ENCODE data around the gene DSTYK. TPM values are rescaled to one million over a fixed set of nuclear protein-coding genes. Genes with fewer than 3 reads are reported as not detected.
A peak's percentile ranks its signal among the peaks of the same experiment; 100 is the strongest.

DSTYK gene
- total and polyA plus RNA-seq, 7 experiments from 2014 or later = 6.4 to 18.5 (median 11.8) TPM

GRCh38 chr1:205205055-205205454 lies 6.4 kb downstream of the DSTYK start:
- H3K27me3 Mint-ChIP-seq = no peaks in the 10 kb centered on the region
- ATAC-seq (no peak), DNase-seq (no peak)
- H3K4me1 Mint-ChIP-seq = peaks cover 37 to 74% (median 61%) of the 10 kb centered on the region in 7 donors
- ChIA-PET POLR2A (interaction anchor here (1.1 kb wide), 1 partner anchor 23 kb away, joined by 3 read pairs; the partner anchor contains the start of gene TMCC2), CTCF (no interaction called here)
- Histone ChIP-seq H3K27me3 (ENCODE audit: control insufficient read depth in 2 of 2, insufficient read depth in 2 of 2, low read length in 2 of 2) (no peaks in the 10 kb centered on the region), H3K36me3 (ENCODE audit: control insufficient read depth in 2 of 3, insufficient read depth in 3 of 3, low read length in 3 of 3) (no peaks in the 10 kb centered on the region), H3K27ac (ENCODE audit: low read depth, low read length) (no peak overlapping the region), H3K4me3 (ENCODE audit: low read length) (no peak overlapping the region), H3K9me3 (ENCODE audit: control insufficient read depth in 2 of 3, low read length in 3 of 3) (no peaks in the 10 kb centered on the region), H3K4me1 (ENCODE audit: control insufficient read depth in 2 of 2, insufficient read depth in 2 of 2, low read length in 2 of 2) (peaks cover 2 to 7% of the 10 kb centered on the region in 2 donors)
- no peaks in the 10 kb centered on the region for H3K9me3 Mint-ChIP-seq
- H3K36me3 Mint-ChIP-seq = peaks cover 0 to 3% (median 0%) of the 10 kb centered on the region in 5 donors
- intact Hi-C loops (cut with micrococcal nuclease) = no loop called here
- peak overlapping the region in 1 of 9 donors; percentile 73 for H3K27ac Mint-ChIP-seq
- peak overlapping the region in 1 of 10 donors; percentile 55 for H3K4me3 Mint-ChIP-seq

- Histone ChIP-seq H3K9me3 (ENCODE audit: control insufficient read depth in 2 of 3, low read length in 3 of 3) (no peaks in the 10 kb centered on the region), H3K4me1 (ENCODE audit: control insufficient read depth in 2 of 2, insufficient read depth in 2 of 2, low read length in 2 of 2) (peaks cover 6 to 12% of the 10 kb centered on the region in 2 donors), H3K36me3 (ENCODE audit: control insufficient read depth in 2 of 3, insufficient read depth in 3 of 3, low read length in 3 of 3) (no peaks in the 10 kb centered on the region), H3K27me3 (ENCODE audit: control insufficient read depth in 2 of 2, insufficient read depth in 2 of 2, low read length in 2 of 2) (no peaks in the 10 kb centered on the region), H3K27ac (ENCODE audit: low read depth, low read length) (no peak overlapping the region), H3K4me3 (ENCODE audit: low read length) (no peak overlapping the region)
- ChIA-PET CTCF (no interaction called here), POLR2A (interaction anchor here (1.1 kb wide), 1 partner anchor 24 kb away, joined by 3 read pairs; the partner anchor contains the start of gene TMCC2)
- ATAC-seq (no peak), DNase-seq (no peak)
- intact Hi-C loops (cut with micrococcal nuclease) = no loop called here
- no peaks in the 10 kb centered on the region for H3K27me3 Mint-ChIP-seq
- H3K9me3 Mint-ChIP-seq = no peaks in the 10 kb centered on the region
- H3K27ac Mint-ChIP-seq = peak overlapping the region in 3 of 9 donors; percentile 1 to 32 (median 7)
- H3K36me3 Mint-ChIP-seq = peaks cover 0 to 6% (median 0%) of the 10 kb centered on the region in 5 donors
- H3K4me1 Mint-ChIP-seq = peaks cover 40 to 74% (median 61%) of the 10 kb centered on the region in 7 donors
- H3K4me3 Mint-ChIP-seq = peak overlapping the region in 3 of 10 donors; percentile 2 to 38 (median 12)
These were observed 7.0 kb downstream of the DSTYK start for GRCh38 chr1:205204552-205204951.

- Histone ChIP-seq H3K27me3 (ENCODE audit: control insufficient read depth in 2 of 2, insufficient read depth in 2 of 2, low read length in 2 of 2) (no peaks in the 10 kb centered on the region), H3K27ac (ENCODE audit: low read depth, low read length) (no peak overlapping the region), H3K4me1 (ENCODE audit: control insufficient read depth in 2 of 2, insufficient read depth in 2 of 2, low read length in 2 of 2) (peaks cover 8 to 16% of the 10 kb centered on the region in 2 donors), H3K4me3 (ENCODE audit: low read length) (no peak overlapping the region), H3K9me3 (ENCODE audit: control insufficient read depth in 2 of 3, low read length in 3 of 3) (no peaks in the 10 kb centered on the region), H3K36me3 (ENCODE audit: control insufficient read depth in 2 of 3, insufficient read depth in 3 of 3, low read length in 3 of 3) (no peaks in the 10 kb centered on the region)
- peak overlapping the region in 7 of 9 donors; percentile 3 to 84 (median 26) for H3K27ac Mint-ChIP-seq
- peaks cover 0 to 28% (median 17%) of the 10 kb centered on the region in 5 donors for H3K36me3 Mint-ChIP-seq
- no peaks in the 10 kb centered on the region for H3K27me3 Mint-ChIP-seq
- CTCF ChIA-PET = interaction anchor here (0.6 to 1.4 kb wide), 3 partner anchors 30 to 126 kb away, joined by 3 to 4 read pairs (median 3); no protein-coding TSS in a partner anchor
- H3K4me3 Mint-ChIP-seq = peak overlapping the region; percentile 38 to 72 (median 59)
- no peak for DNase-seq
- intact Hi-C loops (cut with micrococcal nuclease) = loop anchor here in 1 of 2 donors (1.0 kb wide), 1 partner anchor 11 kb away; the partner anchor contains the start of gene DSTYK
- ATAC-seq = no peak
- POLR2A ChIA-PET = no interaction called here
- peaks cover 0 to 4% (median 0%) of the 10 kb centered on the region in 11 donors for H3K9me3 Mint-ChIP-seq
- H3K4me1 Mint-ChIP-seq = peaks cover 40 to 73% (median 62%) of the 10 kb centered on the region in 7 donors
These were observed 11.6 kb downstream of the DSTYK start for GRCh38 chr1:205199931-205200299.

- Histone ChIP-seq H3K4me3 (ENCODE audit: low read length) (no peak overlapping the region), H3K27ac (ENCODE audit: low read depth, low read length) (no peak overlapping the region), H3K27me3 (ENCODE audit: control insufficient read depth in 2 of 2, insufficient read depth in 2 of 2, low read length in 2 of 2) (no peaks in the 10 kb centered on the region), H3K9me3 (ENCODE audit: control insufficient read depth in 2 of 3, low read length in 3 of 3) (no peaks in the 10 kb centered on the region), H3K4me1 (ENCODE audit: control insufficient read depth in 2 of 2, insufficient read depth in 2 of 2, low read length in 2 of 2) (peaks cover 8 to 16% of the 10 kb centered on the region in 2 donors), H3K36me3 (ENCODE audit: control insufficient read depth in 2 of 3, insufficient read depth in 3 of 3, low read length in 3 of 3) (no peaks in the 10 kb centered on the region)
- ATAC-seq (peak; percentile 48), DNase-seq (peak in 4 of 9 donors; percentile 12 to 53 (median 16))
- CTCF ChIA-PET = interaction anchor here (0.6 to 1.4 kb wide), 4 partner anchors 31 to 126 kb away, joined by 3 to 4 read pairs (median 3); no protein-coding TSS in a partner anchor
- intact Hi-C loops (cut with micrococcal nuclease) = loop anchor here in 1 of 2 donors (1.0 kb wide), 1 partner anchor 12 kb away; the partner anchor contains the start of gene DSTYK
- POLR2A ChIA-PET = no interaction called here
- Mint-ChIP-seq H3K36me3 (peaks cover 0 to 28% (median 17%) of the 10 kb centered on the region in 5 donors), H3K9me3 (peaks cover 0 to 4% (median 0%) of the 10 kb centered on the region in 11 donors), H3K4me3 (peak overlapping the region; percentile 38 to 72 (median 59)), H3K4me1 (peaks cover 37 to 67% (median 56%) of the 10 kb centered on the region in 7 donors), H3K27me3 (no peaks in the 10 kb centered on the region), H3K27ac (peak overlapping the region in 8 of 9 donors; percentile 6 to 84 (median 39))
These were observed 12.2 kb downstream of the DSTYK start for GRCh38 chr1:205199090-205199930.

- Histone ChIP-seq H3K4me1 (ENCODE audit: control insufficient read depth in 2 of 2, insufficient read depth in 2 of 2, low read length in 2 of 2) (peaks cover 0 to 3% of the 10 kb centered on the region in 2 donors), H3K27ac (ENCODE audit: low read depth, low read length) (no peak overlapping the region), H3K27me3 (ENCODE audit: control insufficient read depth in 2 of 2, insufficient read depth in 2 of 2, low read length in 2 of 2) (no peaks in the 10 kb centered on the region), H3K9me3 (ENCODE audit: control insufficient read depth in 2 of 3, low read length in 3 of 3) (no peaks in the 10 kb centered on the region), H3K36me3 (ENCODE audit: control insufficient read depth in 2 of 3, insufficient read depth in 3 of 3, low read length in 3 of 3) (peaks cover 0 to 5% (median 0%) of the 10 kb centered on the region in 3 experiments), H3K4me3 (ENCODE audit: low read length) (no peak overlapping the region)
- H3K4me3 Mint-ChIP-seq = peak overlapping the region in 1 of 10 donors; percentile 18
- H3K36me3 Mint-ChIP-seq = peaks cover 7 to 28% (median 15%) of the 10 kb centered on the region in 5 donors
- no peak overlapping the region for H3K27ac Mint-ChIP-seq
- intact Hi-C loops (cut with micrococcal nuclease) = no loop called here
- ATAC-seq = no peak
- DNase-seq = no peak
- no peaks in the 10 kb centered on the region for H3K27me3 Mint-ChIP-seq
- H3K4me1 Mint-ChIP-seq = peaks cover 38 to 72% (median 68%) of the 10 kb centered on the region in 7 donors
- peaks cover 0 to 5% (median 0%) of the 10 kb centered on the region in 11 donors for H3K9me3 Mint-ChIP-seq
- ChIA-PET CTCF (interaction anchor here (0.6 kb wide), 1 partner anchor 1812 kb away, joined by 4 read pairs; no protein-coding TSS in a partner anchor), POLR2A (no interaction called here)
These were observed 19.2 kb downstream of the DSTYK start for GRCh38 chr1:205192287-205192686.

DNA sequence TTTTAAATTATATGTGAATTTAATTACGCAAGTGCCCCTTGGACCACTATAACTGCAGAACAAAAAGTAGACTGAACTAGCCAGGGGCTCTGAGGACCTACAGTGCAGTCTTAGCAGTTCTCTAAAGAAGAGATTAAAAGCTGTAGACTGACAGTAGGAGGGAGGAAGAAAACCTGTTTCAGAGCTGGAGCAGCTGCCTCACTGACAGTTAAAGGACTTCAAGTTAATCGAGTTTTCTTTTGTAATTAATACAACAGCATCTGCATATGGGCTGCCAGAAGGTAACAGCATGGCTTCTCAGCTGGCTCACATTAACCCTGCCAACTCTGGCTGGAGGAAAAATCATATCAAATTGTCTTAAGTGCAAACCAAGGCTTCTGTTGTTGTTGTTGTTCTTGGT lies 19.9 kb downstream of the DSTYK start:
- no peak overlapping the region for H3K27ac Mint-ChIP-seq
- peaks cover 7 to 28% (median 16%) of the 10 kb centered on the region in 5 donors for H3K36me3 Mint-ChIP-seq

More for the DNA sequence above, 19.9 kb downstream of the DSTYK start:
- H3K36me3 ChIP-seq (ENCODE audit: control insufficient read depth in 2 of 3, insufficient read depth in 3 of 3, low read length in 3 of 3) = peaks cover 0 to 12% (median 0%) of the 10 kb centered on the region in 3 experiments
- no peaks in the 10 kb centered on the region for H3K9me3 ChIP-seq (ENCODE audit: control insufficient read depth in 2 of 3, low read length in 3 of 3)
- H3K4me3 Mint-ChIP-seq = no peak overlapping the region
- intact Hi-C loops (cut with micrococcal nuclease) = no loop called here
- peaks cover 0 to 3% of the 10 kb centered on the region in 2 donors for H3K4me1 ChIP-seq (ENCODE audit: control insufficient read depth in 2 of 2, insufficient read depth in 2 of 2, low read length in 2 of 2)
- DNase-seq (no peak), ATAC-seq (no peak)
- no peaks in the 10 kb centered on the region for H3K27me3 Mint-ChIP-seq
- H3K9me3 Mint-ChIP-seq = peaks cover 0 to 5% (median 0%) of the 10 kb centered on the region in 11 donors
- CTCF ChIA-PET = interaction anchor here (0.6 kb wide), 1 partner anchor 1813 kb away, joined by 4 read pairs; no protein-coding TSS in a partner anchor
- H3K4me3 ChIP-seq (ENCODE audit: low read length) = no peak overlapping the region
- H3K4me1 Mint-ChIP-seq = peaks cover 40 to 72% (median 68%) of the 10 kb centered on the region in 7 donors
- no peaks in the 10 kb centered on the region for H3K27me3 ChIP-seq (ENCODE audit: control insufficient read depth in 2 of 2, insufficient read depth in 2 of 2, low read length in 2 of 2)
- H3K27ac ChIP-seq (ENCODE audit: low read depth, low read length) = no peak overlapping the region
- POLR2A ChIA-PET = no interaction called here

Data from naive thymus-derived CD4-positive, alpha-beta T cell (primary cell).